Uterus (tissue), 4 donors: Measurements from ENCODE around the gene MAL. TPM values are rescaled to one million over a fixed set of nuclear protein-coding genes. Genes with fewer than 3 reads are reported as not detected.

Source experiments
- DNase-seq, 2 donors: peaks; one replicate each; pipeline ENCODE4 v3.0.0-alpha.2; 2019 to 2020
- H3K27ac ChIP-seq, 2 donors: fragments of 200-600 bp; sonication (generic); 1 replicate in 1 of 2; 2 replicates in 1 of 2; pipeline ENCODE4 v1.5.1; 2016 to 2018
- H3K27me3 ChIP-seq, 2 donors: fragments of 200-600 bp; sonication (generic); one replicate each; pipeline ENCODE4 v1.5.1; 2018 to 2019; ENCODE audit warnings: control low read depth in 1 of 2
- H3K36me3 ChIP-seq, 2 donors: fragments of 200-600 bp; sonication (generic); one replicate each; pipeline ENCODE4 v1.5.1; 2019; ENCODE audit warnings: control low read depth in 1 of 2
- H3K4me1 ChIP-seq, 2 donors: fragments of 200-600 bp; sonication (generic); one replicate each; pipeline ENCODE4 v1.5.1; 2018 to 2019; ENCODE audit warnings: control low read depth in 1 of 2
- H3K4me3 ChIP-seq, 2 donors: fragments of 200-600 bp; sonication (generic); 1 replicate in 1 of 2; 2 replicates in 1 of 2; pipeline ENCODE4 v1.5.1; 2018 to 2019; ENCODE audit warnings: mild to moderate bottlenecking in 1 of 2
- H3K9me3 ChIP-seq, 2 donors: fragments of 200-600 bp; sonication (generic); one replicate each; pipeline ENCODE4 v1.5.1; 2019; ENCODE audit warnings: control low read depth in 1 of 2
- POLR2A ChIP-seq, 2 donors: fragments of 450-650 bp; IDR thresholded peaks; one replicate each; pipeline ENCODE4 v1.6.1; 2016; ENCODE audit warnings: antibody characterized with exemption in 2 of 2, mild to moderate bottlenecking in 1 of 2, moderate library complexity in 1 of 2
- intact Hi-C: fragments of 100-400 bp; cut with DNase I; formaldehyde crosslinking; loops from one replicate; pipeline ENCODE4 v1.15.1; 2023; ENCODE audit warnings: low total_unique reads
- total RNA-seq, 4 donors: library from RNA; depleted of rRNA in 3 of 4; stranded (reverse); fragments of >200 nt in 3 of 4; gene quantifications; one replicate each; pipeline versions ENCODE4 v1.1.0 to v1.2.4, GENCODE V29; 2014 to 2023
- TF ChIP-seq, protein P1 (sequence below), 4 experiments: fragments of 200-600 bp in 2 of 4; fragments of 450-650 bp in 2 of 4; sonication (generic) in 2 of 4; IDR thresholded peaks; one replicate each; pipeline ENCODE4 v1.5.1; 2016 to 2019; ENCODE audit warnings: antibody characterized with exemption in 4 of 4, mild to moderate bottlenecking in 2 of 4, moderate library complexity in 1 of 4
- donor health status: DM: yes; HTN: yes; CAD: no.

MAL gene
- total RNA-seq, 4 donors from 2014 or later = 0.29 to 1.7 (median 1.6) TPM; not detected in 1

DNA sequence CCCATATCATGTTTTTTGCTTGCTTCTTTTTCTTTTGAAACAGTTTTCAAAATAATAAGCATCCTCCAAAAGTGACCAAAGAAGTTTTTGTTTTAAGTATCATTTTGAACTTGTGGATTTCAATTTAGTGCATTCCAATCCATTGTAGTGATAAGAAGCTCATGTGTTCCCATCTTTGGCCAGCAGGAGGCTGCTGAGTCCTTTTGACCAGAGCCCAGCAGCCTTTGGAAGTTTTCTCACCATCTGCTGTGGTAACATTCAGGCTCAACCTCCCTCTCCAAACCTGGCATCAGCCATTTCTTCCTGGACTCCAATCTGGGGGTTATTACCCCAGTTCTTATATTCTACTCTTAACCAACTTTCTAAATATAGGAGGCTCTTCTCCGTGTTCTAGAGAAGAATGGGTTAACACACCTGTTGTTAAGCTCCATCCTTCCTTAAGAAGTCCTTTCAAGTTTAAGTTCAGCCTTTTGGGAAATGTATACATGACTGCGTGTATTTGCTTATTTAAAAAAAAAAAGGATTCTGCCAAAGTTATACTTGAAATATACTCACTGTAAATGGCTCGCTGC lies 39.0 kb upstream of the MAL start:
- H3K36me3 ChIP-seq = no peaks in the 10 kb centered on the region
- H3K9me3 ChIP-seq = no peaks in the 10 kb centered on the region
- H3K4me3 ChIP-seq = no peak overlapping the region
- no peak for DNase-seq
- no peaks in the 10 kb centered on the region for H3K27me3 ChIP-seq
- H3K27ac ChIP-seq = no peak overlapping the region
- TF ChIP-seq POLR2A (IDR thresholded peaks at IDR 0.05) = no peak
- TF ChIP-seq, protein P1, sequence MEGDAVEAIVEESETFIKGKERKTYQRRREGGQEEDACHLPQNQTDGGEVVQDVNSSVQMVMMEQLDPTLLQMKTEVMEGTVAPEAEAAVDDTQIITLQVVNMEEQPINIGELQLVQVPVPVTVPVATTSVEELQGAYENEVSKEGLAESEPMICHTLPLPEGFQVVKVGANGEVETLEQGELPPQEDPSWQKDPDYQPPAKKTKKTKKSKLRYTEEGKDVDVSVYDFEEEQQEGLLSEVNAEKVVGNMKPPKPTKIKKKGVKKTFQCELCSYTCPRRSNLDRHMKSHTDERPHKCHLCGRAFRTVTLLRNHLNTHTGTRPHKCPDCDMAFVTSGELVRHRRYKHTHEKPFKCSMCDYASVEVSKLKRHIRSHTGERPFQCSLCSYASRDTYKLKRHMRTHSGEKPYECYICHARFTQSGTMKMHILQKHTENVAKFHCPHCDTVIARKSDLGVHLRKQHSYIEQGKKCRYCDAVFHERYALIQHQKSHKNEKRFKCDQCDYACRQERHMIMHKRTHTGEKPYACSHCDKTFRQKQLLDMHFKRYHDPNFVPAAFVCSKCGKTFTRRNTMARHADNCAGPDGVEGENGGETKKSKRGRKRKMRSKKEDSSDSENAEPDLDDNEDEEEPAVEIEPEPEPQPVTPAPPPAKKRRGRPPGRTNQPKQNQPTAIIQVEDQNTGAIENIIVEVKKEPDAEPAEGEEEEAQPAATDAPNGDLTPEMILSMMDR (IDR thresholded peaks at IDR 0.05) = peak in 2 of 4 experiments; percentile 14 to 24
- intact Hi-C loops = no loop called here
- H3K4me1 ChIP-seq = no peaks in the 10 kb centered on the region

DNA sequence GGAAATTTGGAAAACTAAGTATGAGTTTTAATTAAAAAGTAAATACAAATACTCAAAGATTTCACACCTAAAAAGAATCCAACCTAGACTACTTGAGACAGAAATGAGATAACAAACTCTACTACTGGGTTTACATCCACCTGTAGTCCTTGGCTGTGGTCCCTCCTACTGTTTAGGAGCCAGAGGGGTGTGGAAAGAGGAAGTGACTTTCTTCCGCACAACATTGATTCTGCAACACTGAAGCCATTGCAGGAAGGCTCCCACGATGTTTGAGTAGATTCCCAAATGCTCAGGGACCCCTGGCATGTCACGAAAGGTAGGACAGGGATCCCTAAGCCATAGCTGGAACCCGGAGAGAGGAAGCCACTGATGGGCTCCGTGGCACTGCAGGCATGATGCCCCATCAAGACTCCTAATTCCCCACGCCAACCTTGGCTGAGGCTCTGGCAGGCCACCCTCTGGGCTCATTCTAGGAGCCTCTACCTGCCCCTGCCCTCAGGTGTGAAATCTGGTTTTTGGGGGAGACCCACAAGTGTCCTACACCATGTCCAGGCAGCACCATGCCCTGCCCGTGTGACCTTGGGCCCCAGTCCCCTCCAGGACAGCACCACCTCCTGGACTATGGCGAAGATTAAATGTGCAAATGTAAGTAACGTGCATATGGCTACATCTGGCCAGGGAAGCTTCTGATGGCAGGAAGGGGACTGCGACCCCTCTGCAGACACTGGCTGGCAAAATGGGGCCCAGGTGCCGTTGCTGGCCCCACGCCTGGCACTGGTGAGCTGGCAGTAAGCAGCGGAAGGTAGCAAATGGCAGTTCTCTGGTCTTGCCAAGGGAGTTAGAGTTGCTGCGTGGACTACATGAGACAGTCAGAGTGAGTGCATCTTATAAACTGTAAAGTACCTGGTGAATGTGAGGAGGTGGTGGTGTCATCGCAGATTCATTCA lies 38.2 kb upstream of the MAL start:
- intact Hi-C loops = no loop called here
- no peak for TF ChIP-seq POLR2A (IDR thresholded peaks at IDR 0.05)
- DNase-seq = no peak

DNA sequence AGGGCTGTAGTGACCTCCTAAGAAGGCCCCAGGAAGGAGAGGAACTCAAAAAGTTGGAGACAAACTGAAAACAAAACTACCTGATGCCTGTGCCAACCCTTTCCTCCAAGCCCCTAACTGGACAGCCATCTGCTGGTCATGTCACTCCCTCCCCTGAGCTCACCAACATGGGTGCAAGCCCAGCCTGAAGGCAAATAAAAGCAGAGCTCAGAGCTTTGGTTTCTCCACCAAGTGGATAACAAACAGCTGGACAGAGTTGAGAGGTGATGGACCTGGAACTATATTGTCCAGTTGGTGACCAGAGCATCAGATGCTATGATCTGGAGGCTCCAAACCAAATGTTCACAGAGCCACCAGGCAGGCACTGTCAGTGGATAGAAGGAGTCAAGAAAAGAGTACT lies 34.6 kb upstream of the MAL start:
- Histone ChIP-seq H3K4me3 (no peak overlapping the region), H3K36me3 (no peaks in the 10 kb centered on the region), H3K27me3 (no peaks in the 10 kb centered on the region), H3K4me1 (no peaks in the 10 kb centered on the region), H3K27ac (no peak overlapping the region), H3K9me3 (no peaks in the 10 kb centered on the region)
- DNase-seq = no peak
- TF ChIP-seq, protein P1 (IDR thresholded peaks at IDR 0.05) = no peak
- no peak for TF ChIP-seq POLR2A (IDR thresholded peaks at IDR 0.05)
- intact Hi-C loops = no loop called here

More for the DNA sequence above, 38.2 kb upstream of the MAL start:
- Histone ChIP-seq H3K4me1 (no peaks in the 10 kb centered on the region), H3K36me3 (no peaks in the 10 kb centered on the region), H3K9me3 (no peaks in the 10 kb centered on the region), H3K4me3 (no peak overlapping the region), H3K27me3 (no peaks in the 10 kb centered on the region), H3K27ac (no peak overlapping the region)

DNA sequence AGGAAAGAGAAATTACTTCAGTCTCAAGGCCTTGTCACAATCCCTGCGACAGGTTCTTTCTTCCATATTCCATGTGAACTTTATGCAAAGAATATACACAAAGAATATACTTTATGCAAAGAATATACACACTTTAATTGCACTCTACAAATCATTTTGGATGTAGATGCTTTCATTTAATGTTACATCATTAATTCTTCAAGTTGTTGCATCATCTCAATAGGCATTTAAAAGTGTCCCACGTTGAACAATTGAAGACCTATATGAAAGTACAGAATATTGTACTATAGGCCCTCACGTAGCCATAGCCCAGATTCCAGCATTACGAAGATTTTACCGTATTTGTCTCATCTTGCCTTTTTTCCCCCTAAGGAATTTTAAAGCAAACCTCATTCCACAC lies 33.1 kb upstream of the MAL start:
- H3K36me3 ChIP-seq = no peaks in the 10 kb centered on the region
- DNase-seq = no peak
- TF ChIP-seq POLR2A (IDR thresholded peaks at IDR 0.05) = no peak
- TF ChIP-seq, protein P1 (IDR thresholded peaks at IDR 0.05) = no peak

DNA sequence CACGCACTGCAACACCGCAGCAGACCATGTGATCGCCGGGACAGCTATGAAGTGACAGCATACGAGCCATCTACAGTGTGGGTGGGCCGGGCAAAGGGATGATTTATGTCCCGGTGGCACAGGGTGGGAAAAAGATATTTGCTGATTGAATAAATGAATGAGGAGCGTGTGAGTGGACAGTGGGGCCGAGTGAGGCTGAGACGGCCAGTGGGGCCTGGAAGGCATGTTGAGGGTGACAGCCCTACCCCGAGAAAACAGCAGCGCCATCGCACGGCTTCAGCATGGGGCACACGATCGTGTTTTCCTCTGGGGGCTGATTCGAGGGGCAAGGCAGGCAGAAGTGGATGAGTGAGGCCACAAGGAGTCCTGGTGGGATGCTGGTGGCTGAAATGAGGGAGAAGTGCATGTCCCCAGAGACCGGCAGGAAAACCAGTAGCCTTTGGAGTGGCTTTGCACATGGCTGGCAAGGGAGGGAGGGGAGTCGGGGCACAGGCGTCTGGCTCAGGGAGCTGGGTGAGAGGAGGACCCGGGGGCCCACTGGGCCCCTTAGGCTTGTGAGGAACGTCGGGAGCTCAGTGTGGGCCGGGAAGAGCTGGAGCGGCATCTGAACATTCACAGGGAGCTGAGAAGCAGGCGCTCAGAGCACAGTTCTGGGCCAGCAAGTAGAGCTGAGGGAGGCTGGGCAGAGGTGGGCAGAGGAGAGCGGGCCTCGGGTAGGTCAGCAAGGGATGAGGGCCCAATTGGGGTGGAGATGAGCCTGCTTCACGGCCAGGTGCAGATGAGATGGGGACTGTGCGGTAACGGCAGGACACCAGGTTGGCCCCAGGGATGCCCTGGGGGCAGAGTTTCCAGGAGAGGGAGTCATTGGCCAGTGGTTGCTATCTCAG lies 32.1 kb upstream of the MAL start:
- intact Hi-C loops = no loop called here
- no peaks in the 10 kb centered on the region for H3K9me3 ChIP-seq
- H3K4me1 ChIP-seq = no peaks in the 10 kb centered on the region
- TF ChIP-seq, protein P1 (IDR thresholded peaks at IDR 0.05) = no peak
- TF ChIP-seq POLR2A (IDR thresholded peaks at IDR 0.05) = no peak
- H3K4me3 ChIP-seq = no peak overlapping the region
- DNase-seq = no peak
- no peak overlapping the region for H3K27ac ChIP-seq
- peaks cover 0 to 5% of the 10 kb centered on the region in 2 donors for H3K27me3 ChIP-seq
- H3K36me3 ChIP-seq = no peaks in the 10 kb centered on the region

More for the DNA sequence above, 33.1 kb upstream of the MAL start:
- no peaks in the 10 kb centered on the region for H3K9me3 ChIP-seq
- no peak overlapping the region for H3K4me3 ChIP-seq
- no peaks in the 10 kb centered on the region for H3K27me3 ChIP-seq
- no peak overlapping the region for H3K27ac ChIP-seq
- intact Hi-C loops = no loop called here
- H3K4me1 ChIP-seq = no peaks in the 10 kb centered on the region
